Tibial artery (tissue), 4 donors: ENCODE measurements around the gene RFX5.

ENCODE experiments used
- DNase-seq, 2 donors: peaks; one replicate each; pipeline ENCODE4 v3.0.0-alpha.2; 2019
- H3K27ac ChIP-seq, 2 donors: fragments of 200-600 bp; sonication (generic) in 1 of 2; 1 replicate in 1 of 2; 2 replicates in 1 of 2; pipeline ENCODE4 v1.5.1; 2018 to 2019; ENCODE audit warnings: mild to moderate bottlenecking in 1 of 2
- H3K27me3 ChIP-seq, 2 donors: fragments of 200-600 bp; sonication (generic) in 1 of 2; one replicate each; pipeline versions ENCODE4 v1.5.1 to v1.6.0; 2016 to 2019
- H3K36me3 ChIP-seq, 3 donors: fragments of 200-600 bp; sonication (generic) in 2 of 3; one replicate each; pipeline ENCODE4 v1.5.1; 2016 to 2019; ENCODE audit warnings: mild to moderate bottlenecking in 2 of 3
- H3K4me1 ChIP-seq, 4 donors: fragments of 200-600 bp; sonication (generic) in 2 of 4; 1 replicate in 3 of 4; 2 replicates in 1 of 4; pipeline ENCODE4 v1.5.1; 2016 to 2019
- H3K4me3 ChIP-seq, 2 donors: fragments of 200-600 bp; sonication (generic) in 1 of 2; 1 replicate in 1 of 2; 2 replicates in 1 of 2; pipeline ENCODE4 v1.5.1; 2018 to 2019; ENCODE audit warnings: mild to moderate bottlenecking in 2 of 2
- H3K9me3 ChIP-seq, 3 donors: fragments of 200-600 bp; sonication (generic) in 1 of 3; one replicate each; pipeline ENCODE4 v1.5.1; 2016 to 2019
- CTCF ChIP-seq, 2 experiments: fragments of 200-600 bp in 1 of 2; fragments of 450-650 bp in 1 of 2; IDR thresholded peaks; one replicate each; pipeline ENCODE4 v1.5.1; 2017 to 2019; ENCODE audit warnings: antibody characterized with exemption in 2 of 2, mild to moderate bottlenecking in 1 of 2, moderate library complexity in 1 of 2
- intact Hi-C: fragments of 100-400 bp; cut with DNase I; formaldehyde crosslinking; loops from one replicate; pipeline ENCODE4 v1.15.0; 2023; ENCODE audit warnings: low total_unique reads

Gene RFX5

GRCh38 chr1:151370211-151370911, 23.3 kb upstream of the RFX5 start:
- Histone ChIP-seq H3K4me1 (peaks cover 0 to 60% (median 44%) of the 10 kb centered on the region in 4 donors), H3K27me3 (no peaks in the 10 kb centered on the region), H3K27ac (peak overlapping the region; percentile 71 to 88), H3K36me3 (peaks cover 11 to 29% (median 23%) of the 10 kb centered on the region in 3 donors), H3K9me3 (no peaks in the 10 kb centered on the region), H3K4me3 (peak overlapping the region in 1 of 2 donors; percentile 58)
- intact Hi-C loops = no loop called here
- peak in 1 of 2 donors; percentile 36 for DNase-seq
- TF ChIP-seq CTCF (IDR thresholded peaks at IDR 0.05) = no peak

GRCh38 chr1:151369621-151370048, 22.6 kb upstream of the RFX5 start:
- Histone ChIP-seq H3K36me3 (peaks cover 18 to 36% (median 31%) of the 10 kb centered on the region in 3 donors), H3K4me1 (peaks cover 0 to 60% (median 44%) of the 10 kb centered on the region in 4 donors), H3K4me3 (no peak overlapping the region), H3K27me3 (no peaks in the 10 kb centered on the region), H3K27ac (peak overlapping the region; percentile 71 to 88), H3K9me3 (no peaks in the 10 kb centered on the region)
- no peak for DNase-seq
- intact Hi-C loops = no loop called here
- no peak for TF ChIP-seq CTCF (IDR thresholded peaks at IDR 0.05)

GRCh38 chr1:151369302-151369610, 22.2 kb upstream of the RFX5 start:
- Histone ChIP-seq H3K4me1 (peaks cover 0 to 60% (median 44%) of the 10 kb centered on the region in 4 donors), H3K36me3 (peaks cover 22 to 40% (median 34%) of the 10 kb centered on the region in 3 donors), H3K4me3 (no peak overlapping the region), H3K27me3 (no peaks in the 10 kb centered on the region), H3K9me3 (no peaks in the 10 kb centered on the region), H3K27ac (peak overlapping the region; percentile 71 to 88)
- DNase-seq = no peak
- TF ChIP-seq CTCF (IDR thresholded peaks at IDR 0.05) = no peak
- intact Hi-C loops = no loop called here

GRCh38 chr1:151368393-151369301, 21.6 kb upstream of the RFX5 start:
- Histone ChIP-seq H3K27ac (no peak overlapping the region), H3K4me1 (peaks cover 0 to 59% (median 44%) of the 10 kb centered on the region in 4 donors), H3K27me3 (no peaks in the 10 kb centered on the region), H3K36me3 (peaks cover 28 to 46% (median 37%) of the 10 kb centered on the region in 3 donors), H3K4me3 (no peak overlapping the region), H3K9me3 (no peaks in the 10 kb centered on the region)
- no peak for TF ChIP-seq CTCF (IDR thresholded peaks at IDR 0.05)
- no peak for DNase-seq
- intact Hi-C loops = no loop called here

- Histone ChIP-seq H3K4me1 (peaks cover 0 to 52% (median 37%) of the 10 kb centered on the region in 4 donors), H3K27ac (no peak overlapping the region), H3K4me3 (no peak overlapping the region), H3K9me3 (no peaks in the 10 kb centered on the region), H3K27me3 (no peaks in the 10 kb centered on the region), H3K36me3 (peaks cover 31 to 52% (median 37%) of the 10 kb centered on the region in 3 donors)
- TF ChIP-seq CTCF (IDR thresholded peaks at IDR 0.05) = no peak
- intact Hi-C loops = no loop called here
- DNase-seq = no peak
Observed at GRCh38 chr1:151367658-151368392, 20.8 kb upstream of the RFX5 start.
